Measurements from ENCODE around the gene NMT2.

The NMT2 gene

DNA sequence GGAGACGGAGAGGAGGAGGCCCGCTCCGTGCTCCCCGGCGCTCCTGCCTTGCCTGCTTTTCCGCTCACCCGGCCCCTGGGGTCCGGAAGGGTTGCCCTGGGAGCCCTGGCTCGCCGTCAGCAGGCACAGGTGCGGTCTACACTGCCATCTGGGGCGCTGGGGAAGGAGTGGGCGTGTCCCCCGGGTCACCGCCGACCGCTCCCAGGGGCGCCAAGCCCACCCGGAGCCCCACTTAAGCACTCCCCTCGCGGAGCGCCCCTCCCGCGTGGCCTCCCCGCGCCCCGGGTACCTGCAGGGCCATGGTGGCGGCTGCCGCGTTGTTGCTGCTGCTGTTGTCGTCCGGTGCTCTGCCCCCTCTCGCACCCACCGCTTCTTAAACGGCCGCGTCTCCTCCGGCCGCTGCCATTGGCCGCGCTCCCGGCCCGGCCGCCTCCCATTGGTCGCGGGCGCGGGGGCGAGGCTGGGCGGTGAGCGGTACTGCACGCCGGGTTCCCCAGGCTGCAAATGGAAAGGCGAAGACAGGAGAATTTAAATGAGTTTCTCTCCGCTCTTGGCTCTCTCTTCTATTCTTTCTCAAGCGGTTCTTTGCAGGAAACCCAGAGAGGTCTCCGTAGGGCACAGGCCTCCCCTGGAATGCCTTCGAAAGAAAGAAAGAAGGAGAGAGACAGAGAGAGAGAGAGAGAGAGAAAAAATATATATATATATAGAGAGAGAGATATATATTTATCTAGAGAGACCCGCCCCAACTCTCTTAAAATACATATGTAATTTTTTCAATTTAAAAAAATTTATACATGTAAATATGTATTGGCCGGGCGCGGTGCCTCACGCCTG, 79.8 kb downstream of the NMT2 start, which contains the start of gene ACBD7:
TSS of gene ACBD7 (minus strand) at position 349 of the 834 bp plus-strand sequence. CDS start at position 301, 48 bp downstream.
- peak; percentile 78 for DNase-seq

GRCh38 chr10:15084502-15084922, 84.0 kb downstream of the NMT2 start:
- no peak for DNase-seq

GRCh38 chr10:15083674-15084501, 84.6 kb downstream of the NMT2 start:
- no peak for DNase-seq

GRCh38 chr10:15075421-15075820, 93.1 kb downstream of the NMT2 start:
- DNase-seq = no peak

DNA sequence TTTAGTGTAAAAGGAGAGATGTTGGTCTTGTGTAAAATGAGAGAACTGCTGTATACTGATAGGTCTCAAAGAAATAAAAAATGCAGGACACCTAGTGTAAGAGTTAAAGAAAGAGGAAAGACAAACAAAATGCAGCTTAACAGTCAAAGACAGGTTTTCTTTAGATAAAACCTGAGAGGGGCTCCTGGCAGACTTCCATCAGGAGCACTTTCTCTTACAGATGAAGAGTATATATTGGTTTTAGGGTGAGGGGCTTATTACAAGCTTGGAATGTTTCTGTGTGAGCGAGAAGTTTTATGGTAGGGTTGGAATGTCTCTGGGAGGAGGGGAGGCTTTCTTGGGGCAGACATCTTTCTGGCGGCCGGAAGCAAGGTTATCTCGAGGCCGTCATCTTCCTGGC, 96.1 kb downstream of the NMT2 start:
- no peak for DNase-seq

DNA sequence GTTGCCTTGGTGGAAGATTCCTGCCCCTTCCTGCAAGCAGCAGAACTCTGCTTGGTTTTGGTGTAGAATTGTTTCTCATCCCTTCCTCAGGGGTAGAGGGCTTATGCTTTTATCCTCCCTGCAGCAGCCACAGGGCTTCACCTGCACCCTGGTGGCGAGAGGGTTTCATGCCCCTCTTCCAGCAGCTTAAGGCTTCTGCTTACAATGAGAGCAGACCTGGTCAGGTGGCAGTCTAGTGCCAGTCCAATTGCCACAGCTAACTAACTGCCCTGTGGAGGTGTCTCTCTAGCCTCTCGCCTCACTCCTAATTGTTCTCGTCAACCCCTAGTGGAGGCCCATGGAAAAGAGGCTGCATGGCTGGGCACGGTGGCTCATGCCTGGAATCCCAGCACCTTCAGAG, 99.3 kb downstream of the NMT2 start:
- no peak for DNase-seq

DNA sequence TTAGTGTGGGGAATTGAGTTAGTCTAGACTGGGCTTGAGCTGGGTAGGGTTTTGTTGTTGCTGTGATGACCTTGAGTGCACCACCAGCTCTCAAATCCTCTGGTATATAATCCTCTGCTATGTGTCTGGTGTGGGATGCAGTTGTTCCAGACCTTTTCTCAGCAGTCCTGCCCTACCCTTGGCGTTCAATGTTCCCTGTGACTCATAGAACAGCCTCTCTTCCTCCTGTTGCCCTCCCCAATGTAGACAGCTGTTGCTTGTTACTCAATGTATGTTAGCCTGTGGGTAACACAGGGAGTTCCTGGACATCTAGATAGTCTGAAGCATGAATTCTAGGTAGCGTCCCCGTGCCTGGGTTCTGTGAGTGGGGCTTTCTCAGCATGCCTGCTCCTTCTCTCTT, 99.7 kb downstream of the NMT2 start:
- no peak for DNase-seq

- DNase-seq = no peak
Observed at GRCh38 chr10:15067154-15067553, 101.3 kb downstream of the NMT2 start.

DNA sequence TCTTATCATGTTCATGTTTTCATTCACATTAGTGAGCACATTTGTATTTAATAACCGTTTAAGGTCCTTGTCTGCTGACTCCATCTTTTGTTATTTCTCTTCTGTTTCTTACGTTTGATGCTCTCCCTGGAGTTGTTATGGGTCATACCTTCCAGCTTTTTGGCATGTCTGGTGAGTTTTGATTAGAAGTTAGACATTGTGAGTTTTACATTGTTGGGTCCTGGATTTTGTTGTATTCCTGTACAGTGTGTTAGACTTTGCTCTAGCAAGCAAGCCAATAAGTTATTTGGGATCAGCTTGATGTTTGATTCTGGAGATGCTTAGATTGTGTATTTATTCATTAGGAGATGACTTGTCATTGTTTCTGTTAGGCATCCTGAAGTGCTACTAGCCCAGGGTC, 107.9 kb downstream of the NMT2 start:
- no peak for DNase-seq

DNA sequence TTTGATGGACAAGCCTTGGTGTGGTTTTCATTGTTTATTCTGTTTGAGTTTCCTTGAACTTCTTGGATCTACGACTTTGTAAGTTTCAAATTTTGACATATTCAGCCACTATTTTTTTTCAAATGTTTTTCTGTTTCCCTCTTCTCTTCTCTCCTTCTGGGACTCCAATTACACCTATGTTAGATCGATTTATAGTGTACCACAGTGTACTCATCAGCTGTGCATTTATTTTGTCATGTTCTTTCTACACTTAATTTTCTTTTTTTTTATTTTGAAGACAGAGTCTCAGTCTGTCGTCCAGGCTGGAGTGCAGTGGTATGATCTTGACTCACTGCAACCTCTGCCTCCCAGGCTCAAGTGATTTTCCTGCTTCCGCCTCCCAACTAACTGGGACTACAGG, 108.6 kb downstream of the NMT2 start:
- no peak for DNase-seq

- DNase-seq = no peak
Observed at GRCh38 chr10:15058689-15059088, 109.8 kb downstream of the NMT2 start.

All from stimulated activated CD4-positive, alpha-beta T cell treated with anti-CD3 and anti-CD28 coated beads, Interleukin-12 subunit alpha, Interleukin-12 subunit beta, amount 100 ng/mL, for 4 hours (primary cell).